HPDE6-E6E7 (cell line): ENCODE data around the gene HTRA2.

ENCODE experiments used
- DNase-seq: peaks from one replicate; pipeline ENCODE4 v3.0.0; 2011; ENCODE audit warnings: missing footprints; ENCODE audit errors: extremely low spot score

The HTRA2 gene

DNA sequence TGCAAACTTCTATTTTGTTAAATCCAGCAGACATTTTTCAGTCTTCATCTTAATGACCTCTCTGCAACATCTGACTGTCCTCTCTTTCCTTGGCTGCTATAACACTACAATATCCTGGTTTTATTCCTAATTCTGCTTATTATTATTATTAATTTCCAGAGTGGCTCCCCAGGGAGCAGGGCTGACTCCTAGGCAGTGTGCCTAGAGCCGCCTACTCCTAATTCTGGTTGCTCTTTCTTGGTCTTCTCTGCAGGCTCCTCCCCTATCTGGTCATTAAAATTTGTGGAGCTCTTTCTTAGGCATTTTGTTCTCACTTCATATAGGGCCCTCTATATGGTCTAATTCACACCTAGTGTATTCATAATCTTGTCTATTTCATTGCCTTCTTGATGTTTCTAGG lies 13.2 kb downstream of the HTRA2 start:
- no peak for DNase-seq

DNA sequence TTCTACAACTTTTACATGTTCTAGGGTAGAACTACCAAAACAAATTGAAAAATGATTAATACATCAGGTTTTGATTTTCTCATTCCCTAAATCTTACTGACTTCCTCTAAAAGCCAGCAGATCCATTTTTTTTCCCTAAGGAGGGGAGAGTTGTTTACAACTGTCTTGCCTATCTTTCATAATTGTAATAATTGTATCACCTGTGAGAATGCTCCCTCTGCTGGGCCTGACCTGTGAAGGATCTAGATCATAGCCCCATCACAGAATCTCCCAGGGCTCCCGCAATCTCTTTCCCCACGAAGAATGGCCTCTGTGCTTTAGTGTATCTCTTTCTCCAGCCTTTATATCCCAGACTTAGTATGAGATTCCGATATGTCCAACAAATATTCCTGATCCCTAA lies 14.9 kb downstream of the HTRA2 start:
- no peak for DNase-seq

DNA sequence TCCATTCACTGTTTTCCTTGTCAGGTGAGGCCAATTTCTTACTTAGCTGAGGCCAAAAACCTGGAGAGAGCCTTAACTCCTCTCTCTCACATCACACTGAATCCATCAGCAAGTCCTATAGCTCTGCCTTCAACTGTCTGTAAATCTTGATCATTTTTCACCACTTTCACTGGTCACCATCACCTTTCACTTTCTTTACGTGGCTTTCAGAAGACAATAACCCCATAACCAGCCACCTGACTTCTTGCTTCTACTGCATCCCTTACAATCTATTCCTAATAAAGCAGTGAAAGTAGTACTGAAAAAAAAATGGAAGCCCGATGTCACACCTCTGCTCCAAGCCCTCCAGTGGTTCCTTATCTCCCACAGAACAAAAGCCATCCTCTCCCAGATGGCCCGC lies 16.3 kb downstream of the HTRA2 start:
- DNase-seq, result no peak

DNA sequence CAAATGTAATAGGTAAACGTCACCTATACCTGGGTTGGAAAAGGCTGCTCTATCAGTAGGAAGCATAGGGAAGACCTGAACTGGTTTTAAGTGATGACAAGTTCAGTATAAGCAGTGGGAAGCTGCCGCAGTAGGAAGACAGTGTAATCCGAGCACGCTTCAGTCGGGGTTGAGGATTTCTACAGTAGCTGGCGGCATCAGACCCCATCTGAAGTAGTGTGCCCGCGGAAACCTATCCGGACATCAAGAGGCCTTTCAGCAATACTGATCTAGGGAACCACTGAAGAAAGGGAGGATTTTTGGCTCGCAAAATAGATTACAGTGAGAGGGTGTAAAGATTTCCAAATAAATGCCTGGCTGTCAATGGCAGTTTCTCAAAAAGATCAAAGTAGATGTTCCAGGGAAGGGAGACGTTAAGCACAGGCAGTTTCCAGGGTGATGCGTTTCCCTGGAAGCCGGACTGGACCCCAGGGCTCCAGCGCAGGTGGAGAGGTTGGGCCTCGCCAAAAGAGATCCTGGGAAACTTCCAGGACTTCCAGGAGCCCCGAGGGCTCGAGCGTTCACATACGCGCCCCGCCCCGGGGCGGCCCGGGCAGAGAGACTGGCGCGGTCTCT lies 18.7 kb downstream of the HTRA2 start:
- no peak for DNase-seq

DNA sequence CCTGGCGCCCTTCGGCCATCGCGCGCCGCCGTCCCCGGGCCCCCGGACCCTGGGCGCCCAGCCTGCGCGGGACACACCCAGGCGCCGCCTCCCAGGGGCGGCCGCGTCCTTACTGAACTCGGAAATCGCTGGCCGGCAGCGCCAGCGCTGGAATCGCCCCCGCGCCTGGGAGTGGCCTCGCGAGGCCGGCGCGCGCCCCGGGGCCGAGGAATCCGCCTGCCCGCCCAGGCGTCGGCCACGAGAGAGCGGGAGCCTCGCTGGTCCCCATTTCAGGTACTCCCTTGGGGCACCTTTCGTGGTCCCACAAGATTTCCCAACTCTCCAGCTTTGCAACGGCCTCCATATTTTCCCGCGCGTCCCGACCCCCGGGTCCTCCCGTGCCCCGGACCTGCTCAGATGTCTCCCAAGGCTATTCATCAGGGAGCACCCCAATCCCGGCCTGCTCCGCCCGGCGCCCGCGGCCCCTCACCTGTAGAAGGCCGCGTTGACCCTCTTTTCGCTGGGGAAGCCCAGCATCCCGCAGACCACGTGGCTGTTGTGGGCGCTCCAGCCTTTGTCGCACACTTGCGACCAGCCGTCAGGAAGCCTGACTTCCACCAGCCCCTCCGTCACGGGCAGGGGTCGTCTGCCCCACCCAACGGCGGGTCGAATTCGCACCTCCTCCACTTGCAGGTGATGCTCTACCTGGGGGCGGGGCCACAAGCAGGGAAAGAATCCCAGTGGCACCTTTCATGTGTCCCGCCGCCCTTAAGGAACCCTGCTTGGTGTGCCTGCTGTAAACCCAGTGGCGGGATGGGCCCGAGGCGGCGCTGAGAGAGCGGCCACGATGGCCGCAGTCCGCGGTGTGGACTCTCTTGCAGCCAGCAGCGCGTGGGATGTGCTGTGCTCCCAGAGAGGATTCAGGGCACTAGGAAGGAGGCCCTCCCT lies 19.4 kb downstream of the HTRA2 start:
- DNase-seq, result peak; percentile 55

DNA sequence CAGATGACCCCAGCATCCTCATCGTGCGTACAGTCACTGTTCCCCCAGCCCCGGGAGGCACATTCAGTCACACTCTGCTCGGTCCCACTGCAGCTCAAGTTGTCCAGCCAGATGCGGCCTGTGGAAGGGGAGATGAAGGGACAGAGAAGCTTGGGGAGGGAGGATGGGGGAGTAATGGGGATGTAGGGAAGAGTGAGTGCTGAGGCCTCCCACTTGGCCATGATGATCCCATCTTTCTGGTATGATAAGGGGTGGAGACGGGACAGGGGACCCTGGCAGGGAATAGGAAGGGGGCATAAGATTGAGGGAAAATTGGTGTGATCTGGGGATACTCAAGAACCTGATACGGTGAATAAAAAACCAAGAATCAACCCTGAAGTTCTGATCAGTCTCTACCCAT lies 20.5 kb downstream of the HTRA2 start:
- no peak for DNase-seq

DNA sequence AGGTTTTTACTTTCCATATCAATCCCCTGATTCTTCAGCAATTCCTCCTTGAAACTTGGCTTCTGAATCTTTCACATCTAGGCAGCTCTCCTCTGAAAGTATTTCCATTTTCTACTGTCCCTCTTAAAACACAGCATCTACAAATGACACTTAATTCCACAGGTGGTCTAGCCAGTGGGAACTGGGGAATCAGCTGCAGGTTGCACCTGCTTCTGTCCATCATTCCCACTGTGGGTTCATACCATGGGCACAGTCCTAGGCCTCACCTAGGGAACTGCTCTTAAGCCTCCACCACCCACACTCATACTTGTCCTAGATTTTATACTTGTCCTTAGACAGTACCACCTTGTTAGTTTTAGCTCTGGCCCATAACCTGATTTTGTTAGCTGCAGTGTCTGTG lies 21.8 kb downstream of the HTRA2 start:
- no peak for DNase-seq

DNA sequence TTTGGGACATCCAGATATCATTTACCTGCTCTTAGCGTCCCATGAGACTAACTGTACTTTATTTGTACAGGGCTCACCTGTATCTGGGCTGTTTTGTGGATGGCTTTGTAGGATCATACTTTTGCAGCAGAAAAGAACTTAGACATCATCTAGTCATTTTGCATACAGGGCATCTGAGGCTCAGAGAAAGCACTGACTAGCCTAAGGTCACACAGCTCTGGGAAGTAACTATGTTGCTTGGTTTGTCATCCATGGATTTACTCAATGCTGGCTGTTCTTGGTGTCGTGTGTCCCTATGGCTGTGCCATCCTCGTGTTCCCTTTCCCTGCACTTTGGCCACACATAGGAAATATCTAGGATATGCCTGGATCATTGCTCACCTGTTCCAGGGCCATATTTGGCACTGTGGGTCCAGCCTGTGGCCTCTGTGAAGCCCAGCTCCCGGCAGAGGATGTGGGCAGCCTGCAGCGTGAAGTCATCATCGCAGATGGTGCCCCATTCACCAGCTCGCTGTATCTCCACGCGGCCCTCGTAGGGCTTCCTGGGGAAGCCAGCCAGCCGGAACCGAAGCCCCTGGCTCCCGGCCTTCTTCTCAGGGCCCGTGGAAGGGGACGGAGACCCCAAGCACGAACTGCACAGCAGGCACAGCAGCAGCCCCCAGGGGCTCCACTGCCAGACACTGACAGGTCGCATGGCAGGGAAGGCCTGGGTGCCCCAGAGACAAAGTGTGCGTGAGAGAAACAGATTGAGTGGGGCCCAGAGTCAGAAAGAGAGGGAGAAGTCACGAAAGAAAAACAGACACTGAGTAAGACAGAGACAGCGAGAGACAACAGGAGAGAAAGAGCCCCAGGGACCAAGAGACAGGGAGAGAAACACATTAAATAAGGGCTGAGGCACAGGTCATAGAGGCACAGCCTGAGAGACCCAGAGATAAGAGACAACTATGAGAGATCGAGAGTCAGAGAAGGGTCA lies 22.5 kb downstream of the HTRA2 start:
- DNase-seq, result no peak

DNA sequence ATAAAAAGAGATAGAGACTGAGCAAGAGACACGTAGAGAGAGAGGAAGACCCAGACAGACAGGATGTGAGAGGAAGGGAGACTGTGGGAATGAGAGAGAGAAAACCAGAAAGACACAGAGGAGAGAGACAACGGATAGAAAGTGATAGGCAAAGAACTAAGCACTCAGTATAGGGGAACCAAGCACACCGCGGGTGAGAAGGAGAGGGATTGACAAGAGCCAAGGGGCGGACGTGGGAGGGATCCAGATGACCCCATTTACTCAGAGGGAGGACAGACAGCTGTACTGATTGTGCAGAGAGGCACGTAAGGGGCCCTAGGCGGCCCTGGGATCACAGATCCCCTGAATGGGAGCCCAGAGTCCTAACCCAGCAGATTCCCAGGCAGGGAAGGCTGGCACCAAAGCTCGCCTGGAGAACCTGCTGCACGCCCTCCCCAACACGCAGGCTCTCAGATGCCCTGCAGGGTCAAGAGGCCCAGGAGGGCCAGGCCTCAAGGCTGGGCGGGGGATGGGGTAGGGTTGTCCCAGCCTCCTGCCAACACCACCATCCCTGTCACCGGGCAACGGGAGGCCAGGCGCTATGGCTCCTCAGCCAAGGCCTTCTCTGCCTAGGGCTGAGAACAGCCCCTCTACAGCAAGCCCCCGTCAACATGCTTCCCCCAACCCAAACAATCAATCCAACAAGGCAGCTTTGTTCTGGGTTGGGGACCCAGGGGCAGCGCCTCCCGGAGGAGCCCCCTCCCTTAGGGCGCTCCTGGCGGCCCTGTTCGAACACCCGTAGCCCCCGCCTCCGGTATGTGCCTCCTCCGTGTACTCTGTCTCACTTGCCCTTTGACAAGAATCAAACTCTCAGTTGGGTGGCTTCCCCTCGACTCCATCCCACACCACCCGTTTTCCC lies 23.4 kb downstream of the HTRA2 start:
- DNase-seq, result no peak

DNA sequence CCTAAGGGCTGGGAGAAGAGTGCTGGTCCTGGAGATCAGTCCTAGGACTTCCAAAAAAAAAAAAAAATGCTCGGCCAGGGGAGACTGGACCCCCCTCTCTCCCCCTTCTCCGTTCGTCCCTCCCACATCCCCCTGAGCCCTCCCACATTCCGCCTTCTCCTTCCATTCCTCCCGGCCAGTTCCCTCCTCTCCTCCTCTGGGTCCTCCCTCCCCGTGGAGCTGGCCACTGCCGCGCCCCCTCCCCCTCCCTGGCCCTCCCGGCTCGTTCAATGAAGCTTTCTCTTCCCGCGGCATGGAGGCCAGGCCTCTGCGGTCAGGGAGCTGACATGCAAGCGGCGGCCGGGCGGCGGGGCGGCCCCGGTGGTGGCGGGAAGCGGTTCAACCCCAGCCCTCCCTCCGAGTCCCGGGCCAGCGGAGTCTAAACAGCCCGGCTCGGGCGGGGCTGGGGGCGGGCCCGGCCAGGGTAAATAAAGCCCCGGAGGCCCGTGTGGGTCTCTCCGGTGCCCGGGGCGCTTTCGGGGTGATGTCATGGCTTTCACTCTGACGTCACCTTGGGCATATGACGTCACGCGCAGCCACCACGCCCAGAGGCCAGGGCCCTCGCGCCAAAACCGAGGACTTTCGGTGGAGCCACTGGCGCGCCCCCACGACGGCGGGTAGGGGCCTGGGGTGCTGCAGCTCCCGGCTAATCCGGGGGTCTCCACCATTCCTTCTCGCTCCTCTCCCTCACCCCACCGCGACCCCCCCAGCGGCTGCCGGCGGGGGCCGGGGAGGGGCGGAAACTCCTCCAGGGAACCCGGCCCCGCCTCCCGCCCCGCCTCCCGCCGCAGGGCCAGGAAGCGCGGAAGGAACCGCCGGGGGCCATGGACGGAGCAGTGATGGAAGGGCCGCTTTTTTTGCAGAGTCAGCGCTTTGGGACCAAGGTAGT lies 24.4 kb downstream of the HTRA2 start, which contains the start of the genes DOK1 and LOXL3:
TSS of gene DOK1 (plus strand) at position 829 of the 928 bp plus-strand sequence. CDS start at position 864, 35 bp downstream.
TSS of gene LOXL3 (minus strand) at position 51 of the 928 bp plus-strand sequence. CDS start 1,308 bp downstream, outside the sequence.
- DNase-seq, result no peak

DNA sequence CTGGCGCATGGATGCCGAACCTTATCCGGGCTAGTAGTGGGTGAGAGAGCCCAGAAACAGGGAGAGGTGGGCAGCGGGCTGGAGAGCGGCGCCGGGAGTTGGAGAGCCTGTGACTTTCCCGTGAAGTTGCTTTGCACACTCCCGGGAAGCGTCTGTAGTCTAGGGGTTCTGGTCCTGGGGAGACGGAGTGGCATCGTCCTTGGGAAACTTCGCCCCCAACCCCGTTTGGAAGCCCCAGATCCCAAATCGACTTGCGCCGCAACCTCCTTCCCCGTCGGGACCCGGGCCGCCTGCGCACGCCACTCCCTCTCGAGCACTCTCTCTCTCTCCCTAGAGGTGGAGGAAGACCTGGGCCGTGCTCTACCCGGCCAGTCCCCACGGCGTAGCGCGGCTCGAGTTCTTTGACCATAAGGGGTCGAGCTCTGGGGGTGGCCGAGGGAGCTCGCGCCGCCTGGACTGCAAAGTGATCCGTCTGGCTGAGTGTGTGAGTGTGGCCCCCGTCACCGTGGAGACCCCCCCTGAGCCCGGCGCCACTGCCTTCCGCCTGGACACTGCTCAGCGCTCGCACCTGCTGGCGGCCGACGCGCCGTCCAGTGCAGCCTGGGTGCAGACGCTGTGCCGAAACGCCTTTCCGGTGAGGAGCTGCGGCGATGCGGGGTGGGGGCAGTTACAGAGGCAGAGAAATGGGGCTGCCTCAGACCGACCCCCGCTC lies 25.2 kb downstream of the HTRA2 start:
- no peak for DNase-seq

DNA sequence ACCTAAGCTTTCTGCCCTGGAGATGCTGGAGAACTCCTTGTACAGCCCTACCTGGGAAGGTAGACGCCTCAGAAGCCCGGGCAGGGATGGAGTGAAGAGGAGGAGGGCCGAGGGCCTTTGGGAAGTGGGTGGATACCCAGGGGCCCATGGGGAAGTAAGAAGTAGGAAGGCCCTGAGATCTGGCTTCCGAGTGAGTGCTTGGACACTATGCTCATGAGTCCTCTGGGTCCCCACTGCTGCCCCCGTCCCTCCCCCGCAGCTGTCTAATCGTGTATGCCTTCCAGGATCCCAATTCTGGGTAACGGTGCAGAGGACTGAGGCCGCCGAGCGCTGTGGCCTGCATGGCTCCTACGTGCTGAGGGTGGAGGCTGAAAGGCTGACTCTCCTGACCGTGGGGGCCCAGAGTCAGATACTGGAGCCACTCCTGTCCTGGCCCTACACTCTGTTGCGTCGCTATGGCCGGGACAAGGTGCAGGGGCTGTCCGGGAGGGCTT lies 25.9 kb downstream of the HTRA2 start:
- no peak for DNase-seq

DNA sequence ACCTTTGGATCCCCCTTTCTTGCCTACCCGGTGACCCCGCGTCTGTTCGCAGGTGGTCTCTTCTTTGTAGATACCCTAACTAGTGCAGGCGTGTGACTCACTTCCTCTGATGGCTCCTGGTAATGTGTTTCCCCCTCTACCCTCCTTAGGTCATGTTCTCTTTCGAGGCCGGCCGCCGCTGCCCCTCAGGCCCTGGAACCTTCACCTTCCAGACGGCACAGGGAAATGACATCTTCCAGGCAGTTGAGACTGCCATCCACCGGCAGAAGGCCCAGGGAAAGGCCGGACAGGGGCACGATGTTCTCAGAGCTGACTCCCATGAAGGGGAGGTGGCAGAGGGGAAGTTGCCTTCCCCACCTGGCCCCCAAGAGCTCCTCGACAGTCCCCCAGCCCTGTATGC lies 26.4 kb downstream of the HTRA2 start:
- no peak for DNase-seq

DNA sequence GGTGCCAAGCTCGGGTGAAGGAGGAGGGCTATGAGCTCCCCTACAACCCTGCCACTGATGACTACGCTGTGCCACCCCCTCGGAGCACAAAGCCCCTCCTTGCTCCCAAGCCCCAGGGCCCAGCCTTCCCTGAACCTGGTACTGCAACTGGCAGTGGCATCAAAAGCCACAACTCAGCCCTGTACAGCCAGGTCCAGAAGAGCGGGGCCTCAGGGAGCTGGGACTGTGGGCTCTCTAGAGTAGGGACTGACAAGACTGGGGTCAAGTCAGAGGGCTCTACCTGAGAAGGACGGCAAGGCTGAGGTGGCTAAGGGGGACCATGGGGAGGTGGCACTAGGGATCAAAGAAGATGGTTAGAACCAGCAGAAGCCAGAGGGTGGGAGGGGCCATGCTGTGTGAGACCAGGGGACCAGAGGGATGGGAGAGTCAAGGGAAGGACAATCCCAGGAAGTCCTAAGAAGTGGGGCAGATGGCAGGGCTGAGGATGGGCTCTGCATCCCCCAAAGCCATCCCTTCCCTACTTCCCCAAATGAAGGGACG lies 27.2 kb downstream of the HTRA2 start:
- DNase-seq, result no peak

DNA sequence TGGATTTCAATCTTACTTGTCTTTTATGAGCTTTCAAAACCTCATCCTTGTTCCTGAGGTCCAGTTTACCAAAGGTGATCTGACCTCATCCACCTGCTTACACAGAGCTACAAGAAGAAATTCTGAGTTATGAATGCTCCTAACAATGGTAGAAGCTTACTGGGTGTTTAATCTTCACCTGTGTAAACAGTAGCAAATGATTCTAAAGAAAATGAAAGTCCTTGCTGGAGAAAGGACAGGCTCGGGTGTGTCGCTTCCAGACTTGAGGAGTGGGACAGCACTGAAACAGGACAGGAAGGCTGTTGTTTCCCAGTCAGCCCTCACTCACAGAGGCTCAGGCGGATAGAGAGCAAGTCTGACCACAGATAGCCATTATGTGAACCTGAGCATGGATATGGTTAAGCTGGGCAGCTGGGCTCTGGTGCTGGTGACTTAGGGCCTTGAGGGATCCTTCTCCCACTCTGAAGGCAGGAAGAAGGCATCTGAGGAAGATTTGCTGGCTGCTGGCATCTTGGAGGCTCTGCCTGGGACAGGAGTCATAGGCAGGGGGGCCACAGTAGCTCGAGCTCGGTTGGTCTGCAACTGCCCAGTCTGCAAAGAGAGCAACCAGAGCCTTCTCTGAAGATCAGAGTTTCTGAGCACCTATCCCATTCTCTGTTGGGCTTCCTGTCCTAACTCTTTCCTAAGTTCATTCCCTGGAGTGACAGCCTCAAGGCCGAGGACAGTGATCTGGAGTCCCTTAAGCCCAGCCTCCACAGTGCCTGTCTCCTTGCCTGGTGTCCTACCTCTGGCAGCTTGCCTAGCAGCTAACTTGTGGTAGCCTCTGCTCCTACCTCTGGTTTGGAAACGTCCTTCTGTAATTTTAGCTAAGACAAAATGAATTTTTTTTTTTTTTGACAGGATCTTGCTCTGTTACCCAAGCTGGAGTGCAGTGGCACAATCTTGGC lies 28.8 kb downstream of the HTRA2 start:
- DNase-seq, result no peak

DNA sequence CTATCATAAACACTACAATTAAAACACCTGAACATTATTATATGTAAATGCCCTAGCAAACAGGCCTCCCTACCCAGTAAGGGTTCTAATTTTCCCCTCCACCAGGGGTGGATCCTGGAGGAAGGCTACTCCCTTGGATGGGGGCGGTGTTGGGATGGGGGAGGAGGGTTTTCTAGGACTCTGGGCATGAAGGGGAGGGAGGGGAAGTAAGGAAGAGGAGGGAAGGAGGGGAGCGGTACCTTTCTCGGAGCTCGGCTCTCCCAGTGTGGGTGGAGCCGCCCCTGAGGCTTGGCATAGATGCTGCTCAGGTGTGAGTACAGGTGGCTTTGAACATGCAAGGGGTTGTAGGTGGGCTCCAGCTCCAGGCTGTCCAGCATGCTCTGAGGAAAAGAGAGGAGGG lies 30.2 kb downstream of the HTRA2 start:
- no peak for DNase-seq

DNA sequence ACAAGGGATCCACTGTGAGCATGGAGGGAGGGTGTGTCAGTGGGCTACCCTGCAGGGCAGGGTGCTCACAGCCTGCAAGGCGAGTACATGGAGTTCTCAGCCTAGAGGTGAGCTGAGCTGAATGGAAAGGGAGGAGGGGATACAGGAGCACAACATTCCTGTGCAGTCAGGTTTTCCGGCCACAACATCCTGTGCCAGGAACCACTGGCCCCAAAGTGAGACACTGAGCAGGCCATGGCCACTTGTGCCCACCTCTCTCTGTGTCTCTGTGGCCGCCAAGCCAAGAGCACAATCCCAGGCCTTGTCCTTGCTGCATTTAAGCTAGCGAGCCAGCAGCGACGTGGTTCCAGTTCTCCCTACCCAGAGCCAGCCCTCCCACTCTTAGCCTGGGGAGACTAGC lies 30.9 kb downstream of the HTRA2 start:
- DNase-seq, result no peak
